Neutrophil (primary cell): ENCODE measurements around the gene PTPRQ.

Experiments used
- H3K27ac ChIP-seq: fragments of 200-600 bp; sonication (generic); 2 replicates; pipeline ENCODE4 v1.5.1; 2016; ENCODE audit warnings: mild to moderate bottlenecking, moderate library complexity
- H3K27me3 ChIP-seq: fragments of 200-600 bp; sonication (generic); 2 replicates; pipeline ENCODE4 v1.6.0; 2016; ENCODE audit warnings: mild to moderate bottlenecking
- H3K36me3 ChIP-seq: fragments of 200-600 bp; sonication (generic); 2 replicates; pipeline ENCODE4 v1.5.1; 2017
- H3K4me1 ChIP-seq, 2 experiments: fragments of 200-600 bp in 1 of 2; sonication (generic) in 1 of 2; 1 replicate in 1 of 2; 2 replicates in 1 of 2; pipeline versions ENCODE4 v1.5.1 to v1.6.1; 2013 to 2016; ENCODE audit warnings: low read depth in 1 of 2, low read length in 1 of 2, mild to moderate bottlenecking in 1 of 2, moderate library complexity in 1 of 2; ENCODE audit not compliant: control insufficient read depth in 1 of 2, insufficient read depth in 1 of 2
- H3K4me3 ChIP-seq, 2 experiments: fragments of 200-600 bp in 1 of 2; sonication (generic) in 1 of 2; 1 replicate in 1 of 2; 2 replicates in 1 of 2; pipeline ENCODE4 v1.5.1; 2013 to 2016; ENCODE audit warnings: low read depth in 1 of 2, low read length in 1 of 2, mild to moderate bottlenecking in 1 of 2, moderate library complexity in 1 of 2
- H3K9me3 ChIP-seq: fragments of 200-600 bp; sonication (generic); 2 replicates; pipeline ENCODE4 v1.5.1; 2016
- CTCF ChIP-seq: fragments of 200-600 bp; sonication (generic); IDR thresholded peaks from 2 replicates; pipeline ENCODE4 v1.5.1; 2016; ENCODE audit warnings: antibody characterized with exemption

PTPRQ gene

GRCh38 chr12:80598004-80598606 is 154.1 kb downstream of the PTPRQ start:
- Histone ChIP-seq H3K9me3 (no peaks in the 10 kb centered on the region), H3K4me1 (no peaks in the 10 kb centered on the region), H3K4me3 (no peak overlapping the region), H3K27ac (no peak overlapping the region), H3K27me3 (no peaks in the 10 kb centered on the region), H3K36me3 (no peaks in the 10 kb centered on the region)
- TF ChIP-seq CTCF = no peak

GRCh38 chr12:80602455-80602854 is 158.4 kb downstream of the PTPRQ start:
- Histone ChIP-seq H3K4me3 (no peak overlapping the region), H3K36me3 (no peaks in the 10 kb centered on the region), H3K27me3 (no peaks in the 10 kb centered on the region), H3K27ac (no peak overlapping the region), H3K9me3 (no peaks in the 10 kb centered on the region), H3K4me1 (no peaks in the 10 kb centered on the region)
- no peak for TF ChIP-seq CTCF

GRCh38 chr12:80607361-80608135 is 163.5 kb downstream of the PTPRQ start:
- no peaks in the 10 kb centered on the region for H3K9me3 ChIP-seq
- no peak for TF ChIP-seq CTCF
- no peaks in the 10 kb centered on the region for H3K4me1 ChIP-seq
- no peaks in the 10 kb centered on the region for H3K27me3 ChIP-seq
- no peaks in the 10 kb centered on the region for H3K36me3 ChIP-seq
- no peak overlapping the region for H3K4me3 ChIP-seq
- no peak overlapping the region for H3K27ac ChIP-seq

- H3K4me3 ChIP-seq = no peak overlapping the region
- H3K27ac ChIP-seq = no peak overlapping the region
- TF ChIP-seq CTCF = no peak
- no peaks in the 10 kb centered on the region for H3K9me3 ChIP-seq
- no peaks in the 10 kb centered on the region for H3K36me3 ChIP-seq
- no peaks in the 10 kb centered on the region for H3K4me1 ChIP-seq
- no peaks in the 10 kb centered on the region for H3K27me3 ChIP-seq
These were observed 173.7 kb downstream of the PTPRQ start for GRCh38 chr12:80617733-80618132.

GRCh38 chr12:80620281-80620680 is 176.2 kb downstream of the PTPRQ start:
- Histone ChIP-seq H3K36me3 (no peaks in the 10 kb centered on the region), H3K27ac (no peak overlapping the region), H3K9me3 (no peaks in the 10 kb centered on the region), H3K27me3 (no peaks in the 10 kb centered on the region), H3K4me1 (no peaks in the 10 kb centered on the region), H3K4me3 (no peak overlapping the region)
- no peak for TF ChIP-seq CTCF
